OCI-LY3 (cell line): ENCODE measurements around the gene NRP1.

Source experiments
- EZH2phosphoT487 ChIP-seq: fragments of 200-600 bp; shearing (Covaris generic); IDR thresholded peaks from 2 replicates; pipeline ENCODE4 v1.6.1; 2018; ENCODE audit warnings: antibody characterized with exemption, mixed run types, low read depth
- TF ChIP-seq, protein P1 (sequence below): fragments of 200-600, 300-600 bp; sonication (generic); IDR thresholded peaks from 2 replicates; pipeline ENCODE4 v1.5.1; 2014; ENCODE audit warnings: antibody characterized with exemption, low read length, low read depth

DNA sequence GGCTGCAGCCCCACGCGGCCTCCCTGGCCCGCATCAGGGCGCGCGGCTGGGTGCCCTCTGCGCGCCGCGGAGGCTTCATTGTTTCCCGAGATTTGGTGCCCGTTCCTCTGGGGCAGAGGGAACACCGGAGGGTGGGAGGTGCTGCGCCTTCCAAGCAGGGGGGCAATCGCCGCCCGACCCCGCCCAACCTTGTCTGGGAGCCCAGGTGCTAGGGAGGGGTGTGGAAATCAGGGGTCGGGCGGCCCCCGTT is 1.0 kb upstream of the NRP1 start:
- TF ChIP-seq, protein P1, sequence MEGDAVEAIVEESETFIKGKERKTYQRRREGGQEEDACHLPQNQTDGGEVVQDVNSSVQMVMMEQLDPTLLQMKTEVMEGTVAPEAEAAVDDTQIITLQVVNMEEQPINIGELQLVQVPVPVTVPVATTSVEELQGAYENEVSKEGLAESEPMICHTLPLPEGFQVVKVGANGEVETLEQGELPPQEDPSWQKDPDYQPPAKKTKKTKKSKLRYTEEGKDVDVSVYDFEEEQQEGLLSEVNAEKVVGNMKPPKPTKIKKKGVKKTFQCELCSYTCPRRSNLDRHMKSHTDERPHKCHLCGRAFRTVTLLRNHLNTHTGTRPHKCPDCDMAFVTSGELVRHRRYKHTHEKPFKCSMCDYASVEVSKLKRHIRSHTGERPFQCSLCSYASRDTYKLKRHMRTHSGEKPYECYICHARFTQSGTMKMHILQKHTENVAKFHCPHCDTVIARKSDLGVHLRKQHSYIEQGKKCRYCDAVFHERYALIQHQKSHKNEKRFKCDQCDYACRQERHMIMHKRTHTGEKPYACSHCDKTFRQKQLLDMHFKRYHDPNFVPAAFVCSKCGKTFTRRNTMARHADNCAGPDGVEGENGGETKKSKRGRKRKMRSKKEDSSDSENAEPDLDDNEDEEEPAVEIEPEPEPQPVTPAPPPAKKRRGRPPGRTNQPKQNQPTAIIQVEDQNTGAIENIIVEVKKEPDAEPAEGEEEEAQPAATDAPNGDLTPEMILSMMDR, result no peak
- no peak for TF ChIP-seq EZH2phosphoT487
